Nephron (organoid): ENCODE measurements around the gene MT1F.

Experiments used
- H3K27ac Mint-ChIP-seq, 3 experiments: 2 replicates each; pipeline ENCODE4 v1.8.0; 2020; ENCODE audit warnings: mixed read lengths in 3 of 3, mild to moderate bottlenecking in 2 of 3, moderate library complexity in 1 of 3
- H3K27me3 Mint-ChIP-seq: 2 replicates; pipeline ENCODE4 v1.8.0; 2021; ENCODE audit warnings: low read depth, mild to moderate bottlenecking, moderate library complexity, mixed read lengths
- H3K36me3 Mint-ChIP-seq: 2 replicates; pipeline ENCODE4 v1.8.0; 2020; ENCODE audit warnings: low read depth, mixed read lengths
- H3K4me1 Mint-ChIP-seq: 2 replicates; pipeline ENCODE4 v1.8.0; 2020; ENCODE audit warnings: mixed read lengths
- H3K4me3 Mint-ChIP-seq, 3 experiments: 2 replicates each; pipeline ENCODE4 v1.8.0; 2020; ENCODE audit warnings: mild to moderate bottlenecking in 3 of 3, mixed read lengths in 3 of 3, moderate library complexity in 2 of 3
- H3K9me3 Mint-ChIP-seq: 2 replicates; pipeline ENCODE4 v1.8.0; 2020; ENCODE audit warnings: mixed read lengths
- CTCF ChIP-seq, 3 experiments: fragments of 200-600 bp; sonication (generic); IDR thresholded peaks; one replicate each; pipeline ENCODE4 v1.5.0; 2021; ENCODE audit warnings: antibody characterized with exemption in 3 of 3; ENCODE audit not compliant: unreplicated experiment in 3 of 3

Gene MT1F

GRCh38 chr16:56657555-56658326 is at the start of gene MT1F:
Gene MT1F, plus strand, starts transcription at chr16:56657959. Its CDS starts 100 bp downstream, at chr16:56658059.
- Mint-ChIP-seq H3K4me1 (peaks cover 9% of the 10 kb centered on the region), H3K4me3 (peak within 1 kb of the TSS; percentile 87 to 92 (median 89)), H3K36me3 (peaks cover 12% of the 10 kb centered on the region), H3K9me3 (no peaks in the 10 kb centered on the region), H3K27ac (peak within 1 kb of the TSS in 2 of 3 experiments; percentile 28 to 79), H3K27me3 (peaks cover 99% of the 10 kb centered on the region)
- TF ChIP-seq CTCF (IDR thresholded peaks at IDR 0.05; ENCODE audit: unreplicated experiment in 3 of 3), result no peak

GRCh38 chr16:56608043-56608875 is 49.5 kb upstream of the MT1F start, which contains the start of gene MT2A:
Gene MT2A, plus strand, starts transcription at chr16:56608584. Its CDS starts 72 bp downstream, at chr16:56608656.
- Mint-ChIP-seq H3K4me1 (peaks cover 50% of the 10 kb centered on the region), H3K36me3 (no peaks in the 10 kb centered on the region), H3K27me3 (peaks cover 41% of the 10 kb centered on the region)

GRCh38 chr16:56608876-56609462 is 48.8 kb upstream of the MT1F start:
- Mint-ChIP-seq H3K27ac (peak overlapping the region; percentile 46 to 95 (median 85)), H3K9me3 (no peaks in the 10 kb centered on the region), H3K4me1 (peaks cover 50% of the 10 kb centered on the region), H3K27me3 (peaks cover 41% of the 10 kb centered on the region), H3K4me3 (peak overlapping the region; percentile 84 to 88 (median 86)), H3K36me3 (no peaks in the 10 kb centered on the region)
- no peak for TF ChIP-seq CTCF (IDR thresholded peaks at IDR 0.05; ENCODE audit: unreplicated experiment in 3 of 3)

More at GRCh38 chr16:56608043-56608875, 49.5 kb upstream of the MT1F start, which contains the start of gene MT2A:
- Mint-ChIP-seq H3K27ac (peak within 1 kb of the TSS; percentile 81 to 95 (median 87)), H3K9me3 (no peaks in the 10 kb centered on the region), H3K4me3 (peak within 1 kb of the TSS; percentile 84 to 88 (median 86))
- TF ChIP-seq CTCF (IDR thresholded peaks at IDR 0.05; ENCODE audit: unreplicated experiment in 3 of 3), result no peak

GRCh38 chr16:56609463-56609921 is 48.3 kb upstream of the MT1F start:
- peaks cover 50% of the 10 kb centered on the region for H3K4me1 Mint-ChIP-seq

More at GRCh38 chr16:56609463-56609921, 48.3 kb upstream of the MT1F start:
- no peaks in the 10 kb centered on the region for H3K36me3 Mint-ChIP-seq
- H3K9me3 Mint-ChIP-seq, result no peaks in the 10 kb centered on the region
- peaks cover 44% of the 10 kb centered on the region for H3K27me3 Mint-ChIP-seq
- H3K27ac Mint-ChIP-seq, result peak overlapping the region; percentile 46 to 95 (median 85)
- H3K4me3 Mint-ChIP-seq, result peak overlapping the region; percentile 84 to 88 (median 86)
- no peak for TF ChIP-seq CTCF (IDR thresholded peaks at IDR 0.05; ENCODE audit: unreplicated experiment in 3 of 3)
